Ovary (tissue), 9 donors: ENCODE measurements around the gene RAPGEF2. TPM values are rescaled to one million over a fixed set of nuclear protein-coding genes. Genes with fewer than 3 reads are reported as not detected.

Experiments used
- DNase-seq, 5 donors: peaks; one replicate each; pipeline ENCODE4 v3.0.0-alpha.2; 2019 to 2020
- H3K27ac ChIP-seq, 2 donors: fragments of 200-600 bp; one replicate each; pipeline versions ENCODE4 v1.5.1 to v1.8.0; 2019 to 2022
- H3K27me3 ChIP-seq: fragments of 200-600 bp; one replicate; pipeline ENCODE4 v1.8.0; 2022
- H3K36me3 ChIP-seq: fragments of 200-600 bp; sonication (generic); one replicate; pipeline ENCODE4 v1.5.1; 2019
- H3K4me1 ChIP-seq: one replicate; pipeline ENCODE4 v1.8.1; 2013; ENCODE audit warnings: mild to moderate bottlenecking, moderate library complexity; ENCODE audit not compliant: insufficient read depth
- H3K4me3 ChIP-seq: fragments of 200-600 bp; sonication (generic); one replicate; pipeline ENCODE4 v1.5.1; 2017
- H3K9me3 ChIP-seq, 2 donors: fragments of 200-600 bp in 1 of 2; sonication (generic) in 1 of 2; one replicate each; pipeline versions ENCODE4 v1.5.1 to v1.8.1; 2013 to 2019; ENCODE audit warnings: mild to moderate bottlenecking in 1 of 2, moderate library complexity in 1 of 2
- CTCF ChIP-seq, 3 donors: fragments of 450-650 bp in 2 of 3; fragments of 200-600 bp in 1 of 3; IDR thresholded peaks; one replicate each; pipeline versions ENCODE4 v1.5.1 to v1.8.0; 2016 to 2022; ENCODE audit warnings: antibody characterized with exemption in 3 of 3, mild to moderate bottlenecking in 1 of 3
- EP300 ChIP-seq: sonication (generic); formaldehyde crosslinking; IDR thresholded peaks from one replicate; pipeline ENCODE4 v1.6.1; 2017; ENCODE audit warnings: antibody characterized with exemption
- POLR2A ChIP-seq: fragments of 450-650 bp; IDR thresholded peaks from one replicate; pipeline ENCODE4 v1.6.1; 2017; ENCODE audit warnings: antibody characterized with exemption, mild to moderate bottlenecking, moderate library complexity
- WGBS, 3 donors: extraction: QIAGEN DNeasy Blood & Tissue Kit in 1 of 3; methylation state at CpG; one replicate each; pipeline versions ENCODE4 v1.1.5 to v1.1.7; 2013 to 2017; 5-methylcytosine and 5-hydroxymethylcytosine counted together
- intact Hi-C, 4 donors: fragments of 100-400 bp; cut with DNase I; formaldehyde crosslinking; loops; one replicate each; pipeline versions ENCODE4 v1.11.0 to v1.15.1; 2022 to 2023
- polyA plus RNA-seq, 2 donors: library from polyadenylated mRNA; stranded (reverse); fragments of 200-250 nt in 1 of 2; fragments of 350-450 nt in 1 of 2; fragmentation: Illumina TruSeq in 1 of 2; extraction: RNeasy Lipid Tissue Mini Kit (QIAGEN cat#74804) in 1 of 2; gene quantifications; one replicate each; pipeline ENCODE4 v1.2.3, GENCODE V29; 2013 to 2014
- total RNA-seq, 7 donors: library from RNA; depleted of rRNA in 2 of 7; stranded (reverse); fragments of >200 nt in 2 of 7; fragmentation: NEBNext Ultra II Directional in 3 of 7; extraction: Animal tissue kit (Norgen Biotek cat#: 25700) in 3 of 7; gene quantifications; one replicate each; pipeline versions ENCODE4 v1.1.0 to v1.2.4, GENCODE V29; 2016 to 2023
- donor health status: DM: no; HTN: no; CAD: no; lungs with moderate emphysema.
- donor health status: DM: no; HTN: no; CAD: no.
- donor health status: Bipolar disorder and iron deficiency.
- donor health status: DM: yes; HTN: yes; CAD: no.
- donor health status: DM: no; HTN: no; CAD: no.
- donor health status: DM: yes; HTN: yes; CAD: no.

Gene RAPGEF2
- total and polyA plus RNA-seq, 9 donors: 11.5 to 46.5 (median 25.4) TPM

DNA sequence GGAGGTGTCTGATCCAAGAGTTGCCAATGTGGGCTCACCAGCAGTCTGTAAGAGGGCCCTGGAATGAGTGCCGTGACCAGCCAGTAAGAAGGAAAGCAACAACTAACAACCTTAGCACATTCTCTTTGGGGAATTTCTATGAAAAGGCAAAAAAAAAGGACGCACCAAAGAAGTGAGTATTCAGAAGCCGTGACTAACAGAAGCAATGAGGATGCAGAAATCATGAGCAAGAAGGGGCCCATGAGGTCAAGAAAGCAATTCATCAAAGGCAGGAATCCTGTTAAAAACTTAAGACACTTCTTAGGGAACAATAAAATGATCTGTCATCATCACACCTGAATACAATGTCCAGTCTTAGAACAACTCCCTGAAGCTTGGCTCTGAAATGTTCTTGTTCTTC, 260.5 kb downstream of the RAPGEF2 start:
- no peaks in the 10 kb centered on the region for H3K27me3 ChIP-seq
- intact Hi-C loops: no loop called here
- 93 to 99% (median 98%) methylated on average over 3 of the region's 3 CpGs for WGBS, 3 donors

GRCh38 chr4:159366966-159367780, 264.3 kb downstream of the RAPGEF2 start:
- Histone ChIP-seq H3K4me1 (no peaks in the 10 kb centered on the region), H3K4me3 (no peak overlapping the region), H3K9me3 (no peaks in the 10 kb centered on the region), H3K27ac (no peak overlapping the region), H3K36me3 (no peaks in the 10 kb centered on the region), H3K27me3 (no peaks in the 10 kb centered on the region)
- intact Hi-C loops: no loop called here
- DNase-seq: no peak
- 54 to 57% (median 56%) methylated on average over 9 of the region's 9 CpGs for WGBS, 3 donors
- TF ChIP-seq CTCF (IDR thresholded peaks at IDR 0.05) (no peak), POLR2A (no peak), EP300 (no peak)

More for the DNA sequence above, 260.5 kb downstream of the RAPGEF2 start:
- Histone ChIP-seq H3K4me1 (no peaks in the 10 kb centered on the region), H3K27ac (no peak overlapping the region), H3K9me3 (no peaks in the 10 kb centered on the region), H3K4me3 (no peak overlapping the region), H3K36me3 (no peaks in the 10 kb centered on the region)
- no peak for TF ChIP-seq EP300
- TF ChIP-seq POLR2A: no peak
- no peak for TF ChIP-seq CTCF (IDR thresholded peaks at IDR 0.05)
- DNase-seq: no peak

GRCh38 chr4:159367781-159368080, 264.9 kb downstream of the RAPGEF2 start:
- no peak overlapping the region for H3K4me3 ChIP-seq
- H3K27ac ChIP-seq: no peak overlapping the region
- H3K4me1 ChIP-seq: no peaks in the 10 kb centered on the region
- no peak for DNase-seq
- intact Hi-C loops: no loop called here
- H3K27me3 ChIP-seq: no peaks in the 10 kb centered on the region
- 39 to 55% (median 46%) methylated on average over 2 of the region's 2 CpGs for WGBS, 3 donors
- H3K9me3 ChIP-seq: no peaks in the 10 kb centered on the region
- TF ChIP-seq CTCF (IDR thresholded peaks at IDR 0.05) (no peak), EP300 (no peak), POLR2A (no peak)
- no peaks in the 10 kb centered on the region for H3K36me3 ChIP-seq

- intact Hi-C loops: no loop called here
- no peak for DNase-seq
- Histone ChIP-seq H3K27ac (no peak overlapping the region), H3K36me3 (no peaks in the 10 kb centered on the region), H3K4me3 (no peak overlapping the region), H3K27me3 (no peaks in the 10 kb centered on the region), H3K4me1 (no peaks in the 10 kb centered on the region), H3K9me3 (no peaks in the 10 kb centered on the region)
- no peak for TF ChIP-seq CTCF (IDR thresholded peaks at IDR 0.05)
- TF ChIP-seq EP300: no peak
- no peak for TF ChIP-seq POLR2A
- WGBS, 3 donors: 93 to 98% (median 94%) methylated on average over 2 of the region's 2 CpGs
These were observed 265.4 kb downstream of the RAPGEF2 start for GRCh38 chr4:159368320-159368719.
